GM13977 (cell line): ENCODE results near the gene OR2S2.

Source experiments
- DNase-seq: peaks from one replicate; pipeline ENCODE4 v3.0.0; 2012; ENCODE audit warnings: low spot score
- CTCF ChIP-seq: IDR thresholded peaks from 2 replicates; pipeline ENCODE4 v1.5.1; 2012; ENCODE audit warnings: mild to moderate bottlenecking, control low read depth; ENCODE audit not compliant: insufficient read depth; ENCODE audit errors: extremely low read depth, missing control alignments
- in situ Hi-C: fragments of 300-500 bp; cut with MboI; formaldehyde crosslinking; loops from one replicate; pipeline ENCODE4 v1.12.0; 2022; ENCODE audit warnings: low sequenced_read_pairs, low pct_unique_long_range_greater_than_20kb, mixed read lengths, inconsistent platforms; ENCODE audit not compliant: unreplicated experiment

The OR2S2 gene

GRCh38 chr9:35966433-35966832 is 8.5 kb upstream of the OR2S2 start:
- no peak for TF ChIP-seq CTCF
- no peak for DNase-seq
- in situ Hi-C loops = no loop called here

GRCh38 chr9:35965011-35965410 is 7.1 kb upstream of the OR2S2 start:
- in situ Hi-C loops = no loop called here
- no peak for TF ChIP-seq CTCF
- DNase-seq = no peak

GRCh38 chr9:35962126-35962906 is 4.4 kb upstream of the OR2S2 start:
- in situ Hi-C loops = no loop called here
- no peak for DNase-seq
- TF ChIP-seq CTCF = no peak

GRCh38 chr9:35960039-35960655 is 2.2 kb upstream of the OR2S2 start:
- TF ChIP-seq CTCF = no peak
- in situ Hi-C loops = no loop called here
- DNase-seq = no peak

- no peak for DNase-seq
- no peak for TF ChIP-seq CTCF
- in situ Hi-C loops = no loop called here
Measured at GRCh38 chr9:35956651-35957050, 1.3 kb downstream of the OR2S2 start.

- TF ChIP-seq CTCF = peak; percentile 82
- DNase-seq = peak; percentile 71
- in situ Hi-C loops = no loop called here
Measured at GRCh38 chr9:35954942-35955546, 2.9 kb downstream of the OR2S2 start.
